Activated CD8-positive, alpha-beta memory T cell treated with anti-CD3 and anti-CD28 coated beads, Interleukin-2, amount 50 U/mL, for 1 hour (primary cell): ENCODE measurements around the gene CDH24.
A peak's percentile ranks its signal among the peaks of the same experiment; 100 is the strongest.

Experiments used
- DNase-seq: peaks from one replicate; pipeline ENCODE4 v3.0.0-alpha.2; 2020; ENCODE audit errors: extremely low read depth

The CDH24 gene

GRCh38 chr14:23045419-23046357 lies 11.6 kb downstream of the CDH24 start:
- DNase-seq = no peak

- no peak for DNase-seq
Observed at GRCh38 chr14:23044840-23045239, 12.5 kb downstream of the CDH24 start.

DNA sequence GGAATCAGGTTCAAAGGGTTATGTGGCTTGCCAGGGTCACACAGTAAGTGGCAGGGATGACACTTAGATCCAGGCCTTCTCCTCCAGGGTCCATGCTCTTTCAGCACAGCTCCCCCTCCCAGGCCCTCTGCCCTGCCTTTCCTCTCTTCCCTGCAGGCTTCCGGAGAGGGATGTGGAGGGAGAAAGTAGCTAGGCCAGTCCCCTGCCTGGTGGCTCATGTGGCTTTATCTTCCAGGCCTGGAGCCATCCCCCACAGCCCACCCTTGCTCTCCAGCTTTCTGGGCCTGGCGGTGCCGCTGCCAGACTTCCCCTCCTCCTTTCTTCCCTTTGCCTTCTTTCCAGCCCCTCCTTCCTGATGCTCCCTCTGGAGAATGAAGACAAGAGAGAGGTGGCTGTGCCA lies 13.6 kb downstream of the CDH24 start:
- DNase-seq = no peak

DNA sequence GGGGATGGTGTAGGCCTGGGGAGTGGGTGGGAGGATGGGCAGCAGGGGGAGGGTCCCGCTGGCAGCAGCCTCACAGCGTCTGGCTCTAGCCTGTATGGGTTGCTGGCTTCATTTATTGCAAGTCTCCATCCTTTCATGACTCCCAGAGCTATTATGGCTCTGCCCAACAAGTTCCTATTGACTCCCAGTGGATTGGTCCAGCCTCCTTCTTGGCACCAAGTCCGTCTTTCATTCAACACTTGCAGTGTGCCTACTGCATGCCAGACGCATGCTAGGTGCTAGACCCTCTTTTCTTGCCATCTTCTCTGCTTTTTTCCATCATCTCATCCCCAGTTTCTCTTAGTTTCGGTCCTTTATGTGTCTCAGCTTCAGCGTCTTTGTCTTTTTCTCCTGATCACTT lies 14.2 kb downstream of the CDH24 start:
- DNase-seq = no peak

DNA sequence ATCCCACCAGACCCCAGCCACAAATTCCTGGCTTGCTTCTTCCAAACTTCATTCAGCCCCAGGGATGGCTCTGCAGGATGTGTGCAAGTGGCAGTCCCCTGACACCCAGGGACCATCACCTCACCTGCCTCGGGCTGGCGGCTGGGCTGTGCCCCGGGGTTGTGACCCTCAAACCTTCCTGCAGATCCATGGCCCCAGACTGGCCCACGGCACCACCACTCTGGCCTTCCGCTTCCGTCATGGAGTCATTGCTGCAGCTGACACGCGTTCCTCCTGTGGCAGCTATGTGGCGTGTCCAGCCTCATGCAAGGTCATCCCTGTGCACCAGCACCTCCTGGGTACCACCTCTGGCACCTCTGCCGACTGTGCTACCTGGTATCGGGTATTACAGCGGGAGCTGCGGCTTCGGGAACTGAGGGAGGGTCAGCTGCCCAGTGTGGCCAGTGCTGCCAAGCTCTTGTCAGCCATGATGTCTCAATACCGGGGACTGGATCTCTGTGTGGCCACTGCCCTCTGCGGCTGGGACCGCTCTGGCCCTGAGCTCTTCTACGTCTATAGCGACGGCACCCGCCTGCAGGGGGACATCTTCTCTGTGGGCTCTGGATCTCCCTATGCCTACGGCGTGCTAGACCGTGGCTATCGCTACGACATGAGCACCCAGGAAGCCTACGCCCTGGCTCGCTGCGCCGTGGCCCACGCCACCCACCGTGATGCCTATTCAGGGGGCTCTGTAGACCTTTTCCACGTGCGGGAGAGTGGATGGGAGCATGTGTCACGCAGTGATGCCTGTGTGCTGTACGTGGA lies 15.0 kb downstream of the CDH24 start, which contains the start of gene PSMB11:
Gene PSMB11, plus strand, starts transcription at position 51 of the 804 bp plus-strand sequence. Its CDS starts 14 bp downstream, at position 65.
- DNase-seq = no peak

- no peak for DNase-seq
Observed at GRCh38 chr14:23041729-23042128, 15.6 kb downstream of the CDH24 start.

DNA sequence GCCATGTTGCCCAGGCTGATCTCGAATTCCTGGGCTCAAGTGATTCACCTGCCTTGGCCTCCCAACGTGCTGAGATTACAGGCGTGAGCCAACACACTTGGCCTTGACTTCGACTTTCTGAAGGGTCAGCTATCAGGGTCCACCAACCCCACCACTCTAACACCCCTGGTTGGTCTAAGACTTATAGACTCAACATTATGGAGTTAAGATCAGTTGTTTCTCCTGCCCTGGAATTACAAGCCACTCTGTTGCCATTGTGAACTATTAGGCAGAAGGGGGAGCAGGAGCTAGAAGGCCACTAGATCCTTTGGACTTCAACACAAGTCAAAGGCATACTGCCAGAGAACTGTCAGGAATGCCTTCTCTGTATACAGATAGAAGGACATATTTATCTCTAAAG lies 17.2 kb downstream of the CDH24 start:
- DNase-seq = no peak

- DNase-seq = no peak
Observed at GRCh38 chr14:23035303-23036144, 21.8 kb downstream of the CDH24 start.

DNA sequence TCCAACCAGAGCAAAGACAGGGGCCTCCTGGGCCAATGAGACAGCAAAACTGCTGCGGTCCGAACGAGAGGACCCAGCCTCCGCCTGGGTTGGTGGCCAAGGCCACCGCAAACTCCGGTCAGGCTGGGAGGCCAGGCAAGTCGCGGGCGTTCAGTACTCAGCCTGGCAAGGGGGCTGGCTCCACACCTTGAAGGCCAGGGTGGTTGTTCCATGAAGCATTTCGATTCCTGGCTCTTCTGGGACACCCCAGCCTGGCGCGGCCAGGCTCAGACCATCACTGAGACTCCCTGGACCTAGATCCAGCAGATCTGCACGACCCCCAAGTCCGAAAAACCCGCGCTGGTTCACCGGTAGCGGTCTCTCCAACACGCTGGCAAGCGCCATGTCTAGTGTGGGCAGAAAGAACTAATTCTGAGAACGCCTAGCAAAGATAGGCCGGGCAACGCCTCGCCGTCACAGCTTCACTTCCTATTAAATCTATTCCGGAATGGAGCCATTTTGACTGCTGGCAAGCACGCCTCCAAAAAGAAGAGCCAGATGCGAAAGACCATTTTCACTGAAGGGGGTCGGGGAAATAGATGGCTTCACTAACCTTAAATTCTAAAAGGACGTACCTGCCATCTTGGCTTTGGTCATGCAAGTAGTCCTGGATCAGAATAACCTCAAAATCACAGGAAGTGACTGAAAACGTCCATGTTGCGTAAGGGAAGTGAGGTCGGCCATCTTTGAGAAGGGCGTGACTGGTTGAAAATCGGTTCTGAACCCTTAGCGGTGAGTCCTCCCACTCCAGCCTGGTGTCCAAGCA lies 22.6 kb downstream of the CDH24 start, which contains the start of gene PSMB5:
Gene PSMB5, minus strand, starts transcription at position 403 of the 805 bp plus-strand sequence. Its CDS starts 19 bp downstream, at position 384.
- DNase-seq = peak; percentile 79

- DNase-seq = no peak
Observed at GRCh38 chr14:23033801-23034497, 23.4 kb downstream of the CDH24 start.

DNA sequence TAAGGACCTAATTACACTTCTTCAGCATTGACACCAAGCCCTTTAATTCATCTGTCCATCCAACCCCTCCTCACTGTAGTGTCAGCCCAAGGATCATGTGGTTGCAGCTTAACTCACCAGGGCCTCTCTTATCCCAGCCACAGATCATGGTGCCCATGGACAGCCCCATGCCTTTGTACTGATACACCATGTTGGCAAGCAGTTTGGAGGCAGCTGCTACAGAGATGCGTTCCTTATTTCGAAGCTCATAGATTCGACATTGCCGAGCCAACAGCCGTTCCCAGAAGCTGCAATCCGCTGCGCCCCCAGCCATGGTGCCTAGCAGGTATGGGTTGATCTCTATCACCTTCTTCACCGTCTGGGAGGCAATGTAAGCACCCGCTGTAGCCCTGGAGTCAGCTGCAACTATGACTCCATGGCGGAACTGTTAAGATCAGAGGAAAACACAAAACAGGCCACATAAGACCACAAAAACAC lies 24.0 kb downstream of the CDH24 start:
- DNase-seq = no peak

- DNase-seq = no peak
Observed at GRCh38 chr14:23030936-23031335, 26.4 kb downstream of the CDH24 start.

DNA sequence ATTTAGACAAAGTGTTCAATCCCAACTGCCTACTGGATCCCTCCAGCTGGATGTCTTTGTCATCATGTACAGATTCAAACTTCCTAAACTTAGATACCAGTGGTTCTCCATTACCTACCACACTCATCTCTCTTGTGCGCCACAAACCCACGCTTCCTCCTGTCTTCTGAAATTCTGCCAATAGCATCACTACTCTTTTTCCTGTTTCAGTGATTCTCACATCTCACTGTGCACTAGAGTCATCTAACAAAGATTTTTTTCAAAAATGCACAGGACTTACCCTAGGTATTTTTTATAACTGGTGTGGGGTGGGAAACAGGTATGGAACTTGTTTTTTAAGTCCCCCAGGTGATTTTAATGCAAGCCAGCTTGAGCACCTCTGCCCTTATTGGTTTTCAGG lies 28.5 kb downstream of the CDH24 start:
- DNase-seq = no peak

GRCh38 chr14:23025151-23025814 lies 32.0 kb downstream of the CDH24 start:
- DNase-seq = no peak

- no peak for DNase-seq
Observed at GRCh38 chr14:23024612-23025075, 32.7 kb downstream of the CDH24 start.

DNA sequence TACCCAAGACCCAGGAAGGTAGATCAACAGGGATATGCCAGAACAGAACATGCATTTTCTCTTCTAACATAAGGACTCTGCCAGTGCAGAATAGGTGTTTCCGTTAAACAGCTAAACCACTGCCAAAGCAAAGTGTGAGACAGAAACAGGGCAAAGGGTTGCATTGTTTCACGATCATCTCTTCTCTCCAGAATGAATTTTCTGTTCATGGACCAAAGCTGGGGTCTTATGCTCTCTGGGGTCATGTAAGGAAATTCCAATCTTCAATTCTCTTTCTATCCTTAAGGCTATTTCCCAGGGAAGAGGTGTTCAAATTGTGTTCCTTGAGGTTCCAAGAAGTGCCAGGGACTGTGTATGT lies 33.5 kb downstream of the CDH24 start:
- DNase-seq = no peak

GRCh38 chr14:23023022-23023794 lies 34.1 kb downstream of the CDH24 start:
- DNase-seq = no peak

DNA sequence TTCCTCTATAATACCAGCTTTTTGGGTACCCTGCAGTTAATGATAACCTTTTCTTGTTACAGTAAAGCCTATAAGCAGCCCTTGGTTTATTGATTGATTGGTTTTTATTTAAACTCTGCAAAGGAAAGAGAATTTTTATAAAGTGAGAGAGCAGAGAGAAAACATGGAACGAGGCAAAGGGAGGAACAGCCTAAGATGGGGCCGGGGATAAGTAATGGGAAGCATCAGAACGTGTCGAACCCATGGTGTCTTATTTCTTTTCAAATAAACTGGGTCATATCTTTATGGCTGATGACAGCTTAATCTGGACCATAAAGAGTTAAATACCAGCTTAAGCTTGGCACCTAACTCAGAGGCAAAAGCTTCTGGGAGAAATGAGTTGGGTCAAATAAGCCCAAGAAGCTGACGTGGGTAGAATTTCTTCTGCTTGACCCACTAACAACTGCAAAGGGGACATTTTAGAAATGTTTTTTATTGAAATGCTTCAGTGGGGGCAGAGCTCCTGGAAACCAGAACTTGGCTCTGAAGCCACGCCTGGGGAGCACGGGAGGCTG lies 35.4 kb downstream of the CDH24 start:
- DNase-seq = no peak
